Mucosa of gallbladder (tissue), 1 donor: Measurements from ENCODE around the gene FREY1. TPM values are rescaled to one million over a fixed set of nuclear protein-coding genes. Genes with fewer than 3 reads are reported as not detected.

Experiments
- DNase-seq: peaks from one replicate; pipeline ENCODE4 v3.0.0-alpha.2; 2020; ENCODE audit warnings: low spot score
- total RNA-seq: library from RNA; stranded (reverse); gene quantifications from one replicate; pipeline ENCODE4 v1.2.1, GENCODE V29; 2021
- donor health status: DM: no; HTN: no; CAD: no.

Gene FREY1
- total RNA-seq, 1 donor from 2014 or later, result not detected

GRCh38 chr11:45894555-45895247 lies 12.4 kb downstream of the FREY1 start:
- DNase-seq, result no peak

- DNase-seq, result no peak
Observed at GRCh38 chr11:45892856-45893255, 14.2 kb downstream of the FREY1 start.

GRCh38 chr11:45890886-45891550 lies 16.1 kb downstream of the FREY1 start:
- DNase-seq, result no peak

GRCh38 chr11:45889966-45890365 lies 17.1 kb downstream of the FREY1 start:
- DNase-seq, result no peak

GRCh38 chr11:45889555-45889954 lies 17.5 kb downstream of the FREY1 start:
- DNase-seq, result no peak

- no peak for DNase-seq
Observed at GRCh38 chr11:45887587-45887986, 19.5 kb downstream of the FREY1 start.

- DNase-seq, result no peak
Observed at GRCh38 chr11:45886816-45887520, 20.1 kb downstream of the FREY1 start.

- DNase-seq, result no peak
Observed at GRCh38 chr11:45885921-45886721, 20.9 kb downstream of the FREY1 start.

- DNase-seq, result peak; percentile 36
Observed at GRCh38 chr11:45885274-45885920, 21.7 kb downstream of the FREY1 start, which contains the start of gene MAPK8IP1. Gene MAPK8IP1, plus strand, starts transcription at chr11:45885651. Its CDS starts 170 bp downstream, at chr11:45885821.

GRCh38 chr11:45884596-45885185 lies 22.4 kb downstream of the FREY1 start:
- DNase-seq, result no peak

- peak; percentile 33 for DNase-seq
Observed at GRCh38 chr11:45881708-45882368, 25.2 kb downstream of the FREY1 start.

GRCh38 chr11:45880772-45881570 lies 26.1 kb downstream of the FREY1 start:
- no peak for DNase-seq

- DNase-seq, result no peak
Observed at GRCh38 chr11:45879803-45880686, 27.0 kb downstream of the FREY1 start.

- no peak for DNase-seq
Observed at GRCh38 chr11:45877845-45878244, 29.2 kb downstream of the FREY1 start.

GRCh38 chr11:45877221-45877620 lies 29.9 kb downstream of the FREY1 start:
- no peak for DNase-seq

GRCh38 chr11:45876401-45876800 lies 30.7 kb downstream of the FREY1 start:
- DNase-seq, result no peak

GRCh38 chr11:45872651-45873356 lies 34.3 kb downstream of the FREY1 start:
- DNase-seq, result no peak

- DNase-seq, result no peak
Observed at GRCh38 chr11:45871638-45872037, 35.4 kb downstream of the FREY1 start.
